ENCODE measurements around the gene NFATC2.

The NFATC2 gene

DNA sequence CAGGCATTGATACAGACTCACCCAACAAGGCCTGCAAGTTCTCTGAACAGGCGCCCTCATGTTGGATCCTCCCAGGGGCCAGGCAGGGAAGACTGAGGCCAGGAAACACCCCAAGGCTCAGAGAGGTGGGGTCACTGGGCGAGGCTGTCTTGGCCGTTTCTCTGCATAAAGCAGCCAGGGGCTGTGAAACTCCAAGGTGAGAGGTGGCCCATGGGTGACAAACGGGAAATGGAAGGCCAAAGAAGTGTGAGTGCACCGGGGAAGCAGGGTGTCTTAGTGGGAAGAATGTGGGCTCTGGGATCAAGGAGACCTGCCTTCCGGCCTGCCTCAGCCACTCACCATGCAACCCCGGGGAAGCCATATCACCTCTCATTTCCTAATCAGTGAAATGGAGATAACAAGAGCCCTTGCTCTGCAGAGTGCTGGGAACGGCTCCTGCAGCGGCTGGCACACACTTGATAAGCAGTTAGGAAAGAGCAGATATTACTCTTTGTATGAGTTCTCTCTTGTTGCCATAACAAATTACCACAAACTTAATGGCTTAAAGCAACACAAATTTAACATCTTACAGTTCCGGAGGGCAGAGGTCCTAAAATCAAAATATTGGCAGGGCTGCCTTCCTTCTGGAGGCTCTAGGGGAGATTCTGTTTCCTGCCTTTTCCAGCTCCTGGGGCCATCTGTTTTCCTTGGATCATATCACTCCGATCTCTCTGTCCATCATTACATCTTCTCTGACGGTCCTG is 168.6 kb downstream of the NFATC2 start:
- no peak for DNase-seq

GRCh38 chr20:51372966-51373365 is 169.6 kb downstream of the NFATC2 start:
- no peak for DNase-seq

- peak; percentile 19 to 53 (median 41) for DNase-seq
These were observed 170.2 kb downstream of the NFATC2 start for GRCh38 chr20:51372176-51372803.

GRCh38 chr20:51371720-51372119 is 170.8 kb downstream of the NFATC2 start:
- DNase-seq, result no peak

DNA sequence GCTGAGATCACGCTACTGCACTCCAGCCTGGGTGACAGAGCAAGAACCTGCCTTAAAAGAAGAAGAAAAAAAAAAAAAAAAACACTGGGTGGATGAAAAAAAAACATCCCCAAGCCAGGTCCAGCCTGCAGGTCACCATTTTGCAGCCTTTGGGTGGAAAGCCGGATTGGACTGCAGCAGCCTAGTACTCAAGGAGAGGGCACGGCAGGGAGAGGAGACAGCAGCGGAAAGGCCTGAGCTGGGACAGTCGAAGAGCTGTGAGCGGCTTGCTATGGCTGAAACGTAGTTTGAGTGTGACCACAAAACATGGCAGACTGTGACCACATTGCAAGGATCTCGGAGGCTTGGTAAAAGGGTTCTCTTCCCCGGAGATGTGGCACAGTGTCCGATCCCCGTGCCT is 173.0 kb downstream of the NFATC2 start:
- no peak for DNase-seq

GRCh38 chr20:51368461-51369211 is 173.9 kb downstream of the NFATC2 start:
- no peak for DNase-seq

DNA sequence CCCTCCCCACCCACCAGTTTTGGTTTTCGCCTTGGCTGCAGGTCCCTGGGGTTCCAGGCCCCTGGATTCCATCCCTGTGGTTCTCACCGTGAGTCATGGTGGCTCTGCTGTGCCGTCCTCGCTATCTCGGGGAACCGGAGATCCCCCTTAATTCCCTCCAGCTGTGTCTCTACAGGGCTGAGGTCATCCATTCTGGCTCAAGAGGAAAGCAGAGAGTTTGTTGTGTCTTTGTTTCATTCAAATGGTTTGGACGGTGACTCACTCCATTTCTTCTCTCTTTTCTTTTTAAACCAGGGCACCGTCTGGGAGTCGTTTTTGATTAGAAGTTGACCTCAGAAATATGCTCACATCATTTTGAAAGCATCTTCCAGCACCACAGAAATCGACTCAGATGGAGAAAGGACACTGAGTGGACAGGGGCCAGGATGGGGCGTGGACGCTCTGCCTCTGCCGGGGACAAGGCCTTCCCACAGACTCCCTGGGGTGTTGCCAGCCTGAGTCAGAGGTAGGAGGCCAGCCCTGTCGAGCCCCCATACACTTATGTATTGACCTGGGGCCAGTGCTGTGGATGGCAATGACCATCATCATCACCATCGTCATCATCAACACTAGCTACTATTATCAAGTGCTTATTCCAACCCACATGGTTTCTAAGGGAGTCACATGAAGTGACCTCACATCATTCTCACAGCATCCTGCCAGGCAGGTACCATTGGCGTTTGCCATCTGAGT is 176.2 kb downstream of the NFATC2 start:
- DNase-seq, result no peak

DNA sequence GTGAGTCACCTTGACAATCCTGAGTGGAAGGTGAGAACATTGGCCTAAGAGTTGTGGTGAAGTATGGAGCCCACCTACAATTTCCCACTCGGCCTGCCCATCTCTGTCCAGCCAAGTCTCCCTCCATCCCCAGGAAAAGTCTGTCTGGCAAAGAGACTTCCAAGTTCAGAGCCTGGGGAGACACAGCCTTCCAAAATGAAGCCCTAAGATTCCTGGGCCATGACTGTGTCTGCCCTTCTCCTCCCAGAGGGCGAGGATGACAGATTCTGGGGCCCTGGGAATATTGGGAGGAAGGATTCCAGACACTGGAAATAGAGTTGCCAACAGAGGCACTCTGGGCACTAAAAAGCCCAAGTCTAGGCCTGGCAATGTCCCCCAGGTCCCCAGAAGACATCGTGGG is 176.8 kb downstream of the NFATC2 start:
- DNase-seq, result no peak

DNA sequence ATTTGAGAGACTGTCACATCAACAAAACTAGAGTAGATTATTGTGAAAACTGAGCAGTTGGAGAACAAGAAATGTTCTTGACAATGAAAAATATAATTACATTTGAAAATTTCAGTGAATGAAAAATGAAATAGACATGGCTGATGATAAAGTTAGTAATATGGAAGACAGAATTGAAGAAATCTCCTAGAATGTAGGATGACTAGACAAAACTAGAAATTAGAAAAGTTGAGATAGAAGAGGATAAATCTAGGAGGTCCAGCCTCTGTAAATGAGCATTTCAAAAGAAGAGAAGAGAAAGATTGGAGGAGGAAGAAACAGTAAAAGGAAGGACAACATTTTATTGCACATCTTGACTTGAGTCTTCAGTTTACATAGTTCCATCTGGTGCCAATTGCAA is 178.7 kb downstream of the NFATC2 start:
- DNase-seq, result no peak

DNA sequence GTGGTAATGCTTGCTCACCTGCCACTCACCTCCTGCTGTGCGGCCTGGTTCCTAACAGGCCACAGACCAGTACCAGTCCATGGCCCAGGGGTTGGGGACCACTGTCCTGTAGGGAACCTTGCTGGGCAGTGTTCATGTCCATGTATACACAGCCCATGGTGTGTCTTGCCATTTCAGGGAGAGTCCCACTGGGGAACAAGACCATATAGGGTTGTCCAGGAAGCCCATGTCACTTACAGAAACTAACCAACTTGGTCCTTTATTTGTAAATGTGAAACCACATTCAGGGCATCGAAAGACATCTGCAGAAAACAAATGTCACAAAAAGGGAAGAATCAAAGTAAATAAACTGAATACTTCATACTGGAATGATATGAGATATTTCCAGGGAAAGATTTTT is 179.1 kb downstream of the NFATC2 start:
- peak in 1 of 5 experiments; percentile 22 for DNase-seq

- DNase-seq, result no peak
These were observed 180.3 kb downstream of the NFATC2 start for GRCh38 chr20:51362254-51362653.

DNA sequence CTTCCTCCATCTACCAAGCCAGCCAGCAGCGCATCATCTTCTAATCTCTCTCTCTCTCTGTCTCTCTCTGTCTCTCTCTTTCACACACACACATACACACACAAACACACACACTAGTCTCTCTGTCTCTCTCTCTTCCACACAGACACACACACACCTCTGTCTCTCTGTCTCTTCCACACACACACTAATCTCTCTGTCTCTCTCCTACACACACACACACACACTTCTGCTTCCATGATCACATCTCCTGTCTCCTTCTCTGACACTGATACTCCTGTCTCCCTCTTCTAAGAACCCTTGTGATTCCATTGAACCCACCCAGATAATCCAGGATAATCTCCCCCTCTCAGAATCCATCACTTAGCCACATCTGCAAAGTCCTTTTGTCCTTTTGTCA is 181.3 kb downstream of the NFATC2 start:
- no peak for DNase-seq

DNA sequence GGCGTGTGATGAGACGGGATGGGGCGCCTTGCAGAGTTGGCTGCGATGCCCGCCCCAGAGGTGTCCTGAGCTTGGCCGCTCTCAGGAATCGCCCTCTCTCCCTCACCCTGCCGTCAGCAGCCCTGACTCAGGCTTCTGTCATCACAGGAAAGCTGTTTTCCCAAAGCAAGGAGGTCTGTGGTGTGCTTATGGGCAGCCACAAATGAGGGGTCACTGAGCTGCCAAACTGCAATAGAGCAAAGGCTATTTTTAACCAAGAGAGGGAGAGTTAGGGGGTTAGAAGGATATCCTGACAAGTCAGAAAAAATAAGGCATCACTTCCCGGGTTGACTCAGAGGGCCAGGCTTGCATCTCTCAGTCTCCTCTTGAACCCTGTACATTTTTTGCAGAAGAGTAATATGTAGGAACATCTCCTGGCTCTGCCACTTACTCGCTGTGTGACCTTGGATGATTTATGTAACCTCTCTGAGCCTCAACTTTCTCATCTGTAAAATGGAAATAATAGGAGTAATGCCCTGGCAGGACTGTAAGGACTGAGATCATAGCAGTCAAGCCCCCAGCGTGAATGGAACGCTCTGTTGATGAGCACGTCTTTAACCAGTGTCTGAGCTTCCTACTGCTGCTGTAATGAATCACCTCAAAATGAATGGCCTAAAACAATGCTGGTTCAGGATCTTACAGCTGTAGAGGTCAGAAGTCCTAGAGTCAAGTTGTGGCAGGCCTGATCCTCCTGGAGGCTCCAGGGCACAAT is 181.9 kb downstream of the NFATC2 start:
- no peak for DNase-seq

DNA sequence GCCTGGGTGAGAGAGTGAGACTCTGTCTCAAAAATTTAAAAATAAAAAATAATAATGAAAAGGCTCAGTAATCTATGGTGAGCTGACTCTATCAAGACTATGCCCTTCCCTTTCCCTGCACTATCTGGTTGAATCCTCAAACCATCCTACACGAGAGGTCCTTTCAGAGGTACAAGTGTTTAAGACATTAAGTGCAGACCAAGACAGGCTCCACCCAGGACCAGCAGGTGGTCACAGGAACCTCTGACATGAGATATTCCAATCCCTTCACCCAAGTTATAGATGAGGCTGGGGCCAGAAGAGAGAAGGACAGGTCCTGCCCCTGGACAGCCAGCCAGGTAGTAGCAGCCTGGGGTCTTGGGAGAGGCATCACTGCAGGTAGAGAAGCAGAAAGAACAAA is 182.6 kb downstream of the NFATC2 start:
- DNase-seq, result no peak

DNA sequence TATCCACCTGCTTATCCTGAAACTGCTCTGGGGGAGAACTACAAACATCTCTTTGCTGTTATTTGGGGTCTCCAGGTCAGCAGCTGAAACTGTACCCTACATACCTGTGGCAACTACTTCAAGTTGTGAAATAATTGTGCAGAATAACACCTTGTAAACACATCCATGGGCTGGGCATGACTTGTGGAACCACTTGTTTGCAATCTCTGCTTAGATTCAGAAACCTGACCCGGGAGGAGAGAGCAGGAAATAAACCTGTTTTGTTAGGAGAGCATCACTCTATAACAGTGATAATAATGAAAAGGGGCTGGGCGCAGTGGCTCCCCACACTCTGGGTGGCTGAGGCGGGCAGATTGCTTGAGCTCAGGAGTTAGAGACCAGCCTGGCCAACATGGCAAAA is 183.1 kb downstream of the NFATC2 start:
- no peak for DNase-seq

DNA sequence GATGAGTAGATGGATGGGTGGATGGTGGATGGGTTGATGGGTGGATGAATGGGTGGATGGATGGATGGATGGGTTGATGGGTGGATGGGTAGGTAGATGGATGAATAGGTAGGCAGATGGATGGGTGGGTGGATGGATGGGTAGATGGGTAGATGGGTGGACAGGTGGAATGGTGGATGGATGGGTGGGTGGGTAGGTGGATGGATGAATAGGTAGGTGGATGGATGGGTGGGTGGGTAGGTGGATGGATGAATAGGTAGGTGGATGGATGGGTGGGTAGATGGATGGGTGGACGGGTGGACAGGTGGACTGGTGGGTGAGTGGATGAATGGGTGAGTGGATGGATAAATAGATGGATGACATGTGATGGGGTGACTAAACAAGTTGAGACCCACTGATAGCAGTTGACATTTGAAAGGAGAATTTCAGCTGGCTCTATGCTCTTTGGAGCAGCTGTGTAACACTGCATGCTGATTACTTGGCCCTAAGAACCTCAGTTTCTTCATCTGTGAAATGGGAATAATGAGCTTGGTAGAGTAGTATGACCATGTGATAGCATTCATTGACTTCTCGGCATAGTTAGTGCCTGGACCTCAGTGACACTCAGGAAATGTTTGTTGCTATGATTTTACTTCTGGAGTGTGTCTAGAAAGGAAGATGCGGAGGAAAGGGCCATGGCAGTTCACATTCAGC is 184.3 kb downstream of the NFATC2 start:
- no peak for DNase-seq

GRCh38 chr20:51357543-51357942 is 185.0 kb downstream of the NFATC2 start:
- DNase-seq, result no peak

- DNase-seq, result no peak
These were observed 185.6 kb downstream of the NFATC2 start for GRCh38 chr20:51356871-51357270.

DNA sequence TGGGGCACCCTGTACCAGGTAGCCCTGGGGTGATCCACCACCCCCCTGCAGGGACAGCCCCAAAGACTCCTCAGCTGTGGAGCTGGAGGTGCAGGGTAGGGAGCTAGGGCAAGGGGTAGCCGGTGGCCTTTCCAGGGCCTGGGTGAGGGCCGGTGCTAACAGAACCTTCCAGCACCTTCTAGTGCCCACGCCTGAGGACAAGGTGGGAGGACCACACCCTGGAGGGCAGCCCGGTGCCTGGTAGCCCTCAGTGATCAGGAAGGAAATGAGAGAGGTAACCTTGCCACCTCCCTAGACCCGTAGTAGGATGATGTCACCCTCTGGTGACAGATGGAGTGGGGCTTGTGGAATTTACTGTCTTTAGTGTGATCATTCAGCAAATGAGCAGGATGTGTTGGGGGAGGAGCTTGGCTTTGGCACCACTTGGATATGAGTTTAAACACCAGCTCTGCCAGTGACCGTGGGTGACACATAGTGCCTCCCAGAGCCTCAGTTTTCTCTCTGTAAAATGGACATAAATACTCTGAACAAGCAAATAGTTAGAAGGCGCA is 187.7 kb downstream of the NFATC2 start:
- DNase-seq, result peak in 1 of 5 experiments; percentile 11

GRCh38 chr20:51354191-51354768 is 188.2 kb downstream of the NFATC2 start:
- no peak for DNase-seq

DNA sequence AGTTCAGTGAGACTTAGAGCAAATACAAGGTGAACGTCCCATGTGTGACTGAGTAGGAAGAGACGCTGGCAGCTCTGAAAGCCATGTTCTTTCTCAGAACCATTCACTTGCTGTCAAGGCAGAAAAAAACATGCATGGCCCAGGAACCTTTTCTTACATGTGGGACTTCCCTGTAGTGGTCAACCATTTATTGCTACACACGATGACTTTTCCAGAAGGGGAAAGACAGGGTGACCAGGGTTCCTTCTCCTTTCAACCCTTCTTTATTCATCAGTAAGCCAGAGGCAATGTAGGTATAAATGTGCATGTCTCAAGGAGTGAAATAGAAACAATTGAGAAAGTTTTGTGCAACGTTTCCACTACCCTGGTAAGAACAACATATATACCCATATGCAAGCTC is 189.0 kb downstream of the NFATC2 start:
- no peak for DNase-seq
